HFFc6 (cell line): ENCODE data around the gene KIF4B. TPM values are rescaled to one million over a fixed set of nuclear protein-coding genes. Genes with fewer than 3 reads are reported as not detected.

Experiments
- DNase-seq: peaks from one replicate; pipeline ENCODE4 v3.0.0-alpha.2; 2018
- H3K27ac Mint-ChIP-seq: 2 replicates; pipeline ENCODE4 v1.8.0; 2020; ENCODE audit warnings: mild to moderate bottlenecking, mixed read lengths
- H3K27me3 Mint-ChIP-seq: 2 replicates; pipeline ENCODE4 v1.8.0; 2021; ENCODE audit warnings: mild to moderate bottlenecking, moderate library complexity, mixed read lengths; ENCODE audit not compliant: insufficient read depth
- H3K36me3 Mint-ChIP-seq: 2 replicates; pipeline ENCODE4 v1.8.0; 2021; ENCODE audit warnings: low read depth, mixed read lengths
- H3K4me1 Mint-ChIP-seq: 2 replicates; pipeline ENCODE4 v1.8.0; 2020; ENCODE audit warnings: low read depth, mixed read lengths
- H3K4me3 Mint-ChIP-seq: 2 replicates; pipeline ENCODE4 v1.8.0; 2020; ENCODE audit warnings: mild to moderate bottlenecking, moderate library complexity, mixed read lengths
- H3K9me3 Mint-ChIP-seq: 2 replicates; pipeline ENCODE4 v1.8.0; 2020; ENCODE audit warnings: mild to moderate bottlenecking, mixed read lengths
- CTCF ChIP-seq: fragments of 200-600 bp; sonication (generic); IDR thresholded peaks from 2 replicates; pipeline ENCODE4 v1.5.0; 2021; ENCODE audit warnings: antibody characterized with exemption, mild to moderate bottlenecking
- total RNA-seq, 6 experiments: library from RNA; stranded (reverse); fragmentation: NEBNext Ultra II Directional; extraction: Animal tissue kit (Norgen Biotek cat#: 25700); gene quantifications; 2 replicates in 1 of 6; 3 replicates in 5 of 6; pipeline ENCODE4 v1.2.3, GENCODE V29; 2021

The KIF4B gene
- total RNA-seq, 6 experiments from 2014 or later = 0.05 to 0.21 (median 0.13) TPM

- Mint-ChIP-seq H3K27ac (no peak overlapping the region), H3K27me3 (peaks cover 2% of the 10 kb centered on the region), H3K4me3 (no peak overlapping the region), H3K9me3 (no peaks in the 10 kb centered on the region), H3K4me1 (peaks cover 11% of the 10 kb centered on the region), H3K36me3 (no peaks in the 10 kb centered on the region)
- TF ChIP-seq CTCF = no peak
- no peak for DNase-seq
Observed at GRCh38 chr5:155040984-155041653, 27.6 kb downstream of the KIF4B start.

GRCh38 chr5:155044591-155044990 is 31.0 kb downstream of the KIF4B start:
- H3K27ac Mint-ChIP-seq = no peak overlapping the region
- H3K9me3 Mint-ChIP-seq = no peaks in the 10 kb centered on the region
- no peak for TF ChIP-seq CTCF
- no peak for DNase-seq
- H3K4me3 Mint-ChIP-seq = no peak overlapping the region
- peaks cover 11% of the 10 kb centered on the region for H3K4me1 Mint-ChIP-seq
- peaks cover 6% of the 10 kb centered on the region; the same call in 1 of the 2 replicates for H3K27me3 Mint-ChIP-seq
- H3K36me3 Mint-ChIP-seq = no peaks in the 10 kb centered on the region

DNA sequence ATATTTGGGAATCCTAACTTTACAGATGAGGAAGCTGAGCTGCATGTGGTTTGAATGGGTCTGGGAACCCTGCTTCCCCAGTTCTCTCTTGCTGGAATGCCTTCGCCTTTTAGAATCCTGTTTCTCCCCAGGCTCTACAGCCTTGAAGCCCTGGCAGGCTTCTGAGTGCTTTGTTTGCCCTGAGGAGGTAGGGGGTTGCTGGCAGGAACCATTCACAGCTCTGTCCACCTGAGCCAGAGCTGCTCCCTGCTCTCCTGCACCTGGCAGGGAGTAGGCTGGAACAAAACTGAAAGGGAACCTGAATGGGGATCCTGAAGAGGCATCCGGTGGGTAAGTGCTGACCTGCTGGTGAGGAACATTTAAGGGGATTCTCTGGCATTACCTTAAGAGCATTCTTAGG is 33.0 kb downstream of the KIF4B start:
- Mint-ChIP-seq H3K9me3 (no peaks in the 10 kb centered on the region), H3K27me3 (peaks cover 8% of the 10 kb centered on the region; the same call in 1 of the 2 replicates), H3K4me1 (no peaks in the 10 kb centered on the region), H3K4me3 (no peak overlapping the region), H3K36me3 (no peaks in the 10 kb centered on the region), H3K27ac (no peak overlapping the region)
- no peak for TF ChIP-seq CTCF
- DNase-seq = no peak

DNA sequence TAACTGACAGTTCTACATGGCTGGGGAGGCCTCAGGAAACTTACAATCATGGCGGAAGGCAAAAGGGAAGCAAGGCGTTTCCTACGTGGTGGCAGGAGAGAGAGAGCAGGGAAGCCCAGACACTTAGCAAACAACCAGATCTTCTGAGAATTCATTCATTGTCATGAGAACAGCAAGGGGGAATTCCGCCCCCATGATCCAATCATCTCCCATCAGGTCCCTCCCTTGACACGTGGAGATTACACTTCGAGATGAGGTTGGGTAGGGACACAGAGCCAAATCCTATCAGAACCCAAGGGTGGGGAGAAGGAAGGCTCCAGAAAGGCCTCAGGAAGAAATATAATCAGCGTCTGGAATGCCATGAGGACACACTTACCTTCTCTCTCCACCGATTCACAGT is 34.3 kb downstream of the KIF4B start:
- no peaks in the 10 kb centered on the region for H3K4me1 Mint-ChIP-seq
- TF ChIP-seq CTCF = no peak
- no peaks in the 10 kb centered on the region for H3K36me3 Mint-ChIP-seq
- H3K27me3 Mint-ChIP-seq = peaks cover 8% of the 10 kb centered on the region; the same call in 1 of the 2 replicates
- H3K27ac Mint-ChIP-seq = no peak overlapping the region
- no peak overlapping the region for H3K4me3 Mint-ChIP-seq
- H3K9me3 Mint-ChIP-seq = no peaks in the 10 kb centered on the region
- DNase-seq = no peak

DNA sequence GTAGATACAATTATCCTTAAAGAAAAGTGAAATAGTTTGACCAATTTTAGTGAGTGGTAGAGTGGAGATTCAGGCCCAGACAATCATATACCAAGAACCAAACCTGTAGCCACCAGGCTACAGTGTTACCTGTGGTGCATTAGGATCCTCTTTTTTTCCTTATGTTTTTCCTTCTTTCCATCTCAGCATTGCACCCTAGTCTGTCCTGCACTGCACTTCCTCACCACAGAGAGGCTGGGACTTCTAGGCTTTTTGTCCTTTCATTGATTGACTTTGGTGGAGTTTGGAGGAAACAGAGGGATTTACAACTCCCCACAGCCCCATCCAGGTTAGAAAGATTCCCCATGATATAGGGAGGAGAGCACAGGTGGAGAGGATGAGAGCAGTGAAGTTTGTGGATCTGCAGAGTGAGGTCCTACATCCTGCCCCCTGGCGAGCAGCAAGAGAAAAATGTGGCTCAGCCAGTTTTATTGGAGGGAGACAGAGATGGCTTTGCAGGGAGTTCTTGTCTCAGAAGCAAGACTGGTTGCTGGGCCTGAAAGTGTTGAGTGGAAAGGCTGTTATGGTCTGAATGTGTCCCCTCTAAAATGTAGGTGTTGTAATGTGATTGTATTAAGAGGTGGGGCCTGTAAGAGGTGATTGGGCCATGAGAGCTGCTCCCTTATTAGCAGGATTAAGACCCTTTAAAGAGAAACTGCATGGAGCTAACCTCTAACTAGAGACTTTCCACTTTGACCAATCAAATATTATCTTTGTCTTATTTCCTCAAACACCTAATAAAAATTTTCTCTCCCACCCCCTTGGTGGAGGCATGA is 36.2 kb downstream of the KIF4B start:
- H3K4me3 Mint-ChIP-seq = no peak overlapping the region
- H3K27me3 Mint-ChIP-seq = peaks cover 5% of the 10 kb centered on the region; the same call in 1 of the 2 replicates
- H3K9me3 Mint-ChIP-seq = no peaks in the 10 kb centered on the region
- H3K36me3 Mint-ChIP-seq = no peaks in the 10 kb centered on the region
- DNase-seq = no peak
- peak; percentile 66 for TF ChIP-seq CTCF
- no peaks in the 10 kb centered on the region for H3K4me1 Mint-ChIP-seq
- no peak overlapping the region for H3K27ac Mint-ChIP-seq
